Adrenal gland (tissue), 12 donors: ENCODE data around the gene NUP210. TPM values are rescaled to one million over a fixed set of nuclear protein-coding genes. Genes with fewer than 3 reads are reported as not detected.
"Not testable (repeated sequence)": the region's sequence is repeated elsewhere in the genome, so short reads cannot be mapped to it uniquely, and the experiment has no call there.

Experiments used
- DNase-seq, 7 donors: peaks; one replicate each; pipeline ENCODE4 v3.0.0-alpha.2; 2019 to 2020
- H3K27ac ChIP-seq, 5 donors: fragments of 200-600 bp; sonication (generic) in 4 of 5; 1 replicate in 3 of 5; 2 replicates in 2 of 5; pipeline versions ENCODE4 v1.5.1 to v1.8.0; 2016 to 2020; ENCODE audit warnings: mild to moderate bottlenecking in 1 of 5
- H3K27me3 ChIP-seq: fragments of 200-600 bp; 2 replicates; pipeline ENCODE4 v1.8.0; 2021
- H3K36me3 ChIP-seq, 2 donors: fragments of 200-600 bp; replicated peaks in 1 of 2; 1 replicate in 1 of 2; 2 replicates in 1 of 2; pipeline versions ENCODE4 v1.5.1 to v1.8.0; 2018 to 2022
- H3K4me1 ChIP-seq, 2 donors: fragments of 200-600 bp; replicated peaks in 1 of 2; 1 replicate in 1 of 2; 2 replicates in 1 of 2; pipeline versions ENCODE4 v1.5.1 to v1.8.0; 2018 to 2021
- H3K4me3 ChIP-seq, 4 donors: fragments of 200-600 bp; sonication (generic) in 3 of 4; one replicate each; pipeline ENCODE4 v1.5.1; 2016 to 2018
- H3K9me3 ChIP-seq, 3 donors: fragments of 200-600 bp; sonication (generic) in 1 of 3; replicated peaks in 1 of 3; 1 replicate in 2 of 3; 2 replicates in 1 of 3; pipeline versions ENCODE4 v1.5.1 to v1.8.0; 2016 to 2021
- CTCF ChIP-seq, 6 experiments: fragments of 450-650 bp in 4 of 6; fragments of 200-600 bp in 2 of 6; sonication (generic) in 1 of 6; IDR thresholded peaks; 1 replicate in 5 of 6; 2 replicates in 1 of 6; pipeline versions ENCODE4 v1.5.1 to v1.8.0; 2016 to 2021; ENCODE audit warnings: antibody characterized with exemption in 6 of 6, mild to moderate bottlenecking in 2 of 6, moderate library complexity in 1 of 6
- POLR2A ChIP-seq, 2 donors: fragments of 450-650 bp; IDR thresholded peaks; one replicate each; pipeline ENCODE4 v1.6.1; 2017; ENCODE audit warnings: antibody characterized with exemption in 2 of 2, mild to moderate bottlenecking in 2 of 2, moderate library complexity in 1 of 2
- WGBS, 4 donors: extraction: QIAGEN DNeasy Blood & Tissue Kit in 2 of 4; methylation state at CpG; one replicate each; pipeline versions ENCODE4 v1.1.5 to v1.1.7; 2013 to 2017; 5-methylcytosine and 5-hydroxymethylcytosine counted together
- intact Hi-C, 2 donors: fragments of 100-400 bp; cut with DNase I; formaldehyde crosslinking; loops; one replicate each; pipeline versions ENCODE4 v1.14.1 to v1.15.0; 2022 to 2023
- polyA plus RNA-seq, 3 donors: library from polyadenylated mRNA; stranded (reverse); fragments of 200-250 nt in 2 of 3; fragments of 350-450 nt in 1 of 3; fragmentation: Illumina TruSeq in 1 of 3; extraction: RNeasy Lipid Tissue Mini Kit (QIAGEN cat#74804) in 1 of 3; gene quantifications; one replicate each; pipeline ENCODE4 v1.2.3, GENCODE V29; 2013 to 2014
- total RNA-seq, 9 donors: library from RNA; depleted of rRNA in 4 of 9; stranded (reverse); fragments of >200 nt in 4 of 9; fragments of 120-200 nt in 1 of 9; fragmentation: NEBNext Ultra II Directional in 1 of 9; extraction: Animal tissue kit (Norgen Biotek cat#: 25700) in 1 of 9; gene quantifications; one replicate each; pipeline versions ENCODE4 v1.1.0 to v1.2.4, GENCODE V29; 2013 to 2023
- donor health status: healthy with polysubstance abuse.
- donor health status: Bipolar disorder and iron deficiency.
- donor health status: DM: yes; HTN: yes; CAD: no.
- donor health status: DM: no; HTN: no; CAD: no.
- donor health status: DM: no; HTN: no; CAD: no.
- donor health status: DM: yes; HTN: yes; CAD: no.

NUP210 gene
- total and polyA plus RNA-seq, 12 donors: 3.0 to 15.8 (median 8.6) TPM

GRCh38 chr3:13452490-13453335 lies 32.6 kb upstream of the NUP210 start:
- Histone ChIP-seq H3K4me1 (peaks cover 0 to 11% of the 10 kb centered on the region in 2 donors), H3K27me3 (no peaks in the 10 kb centered on the region), H3K4me3 (peak overlapping the region in 1 of 4 donors; percentile 57), H3K36me3 (no peaks in the 10 kb centered on the region), H3K27ac (peak overlapping the region in 3 of 5 donors; percentile 75 to 93 (median 82)), H3K9me3 (no peaks in the 10 kb centered on the region)
- peak; percentile 28 to 67 (median 52) for DNase-seq
- TF ChIP-seq POLR2A (IDR thresholded peaks at IDR 0.05) (no peak), CTCF (IDR thresholded peaks at IDR 0.05) (peak in 5 of 6 experiments; percentile 62 to 76 (median 70))
- intact Hi-C loops: loop anchor here (5.0 to 10.0 kb wide), 2 partner anchors 148 to 360 kb away; no protein-coding TSS in a partner anchor
- WGBS, 4 donors: 21 to 26% (median 24%) methylated on average over 12 of the region's 12 CpGs

- H3K36me3 ChIP-seq: no peaks in the 10 kb centered on the region
- H3K27me3 ChIP-seq: no peaks in the 10 kb centered on the region
- peak in 3 of 7 donors; percentile 26 to 59 (median 45) for DNase-seq
- TF ChIP-seq CTCF (IDR thresholded peaks at IDR 0.05) (no peak), POLR2A (IDR thresholded peaks at IDR 0.05) (no peak)
- WGBS, 4 donors: 2 to 5% (median 4%) methylated on average over 6 to 7 of the region's 7 CpGs
- peaks cover 0 to 11% of the 10 kb centered on the region in 2 donors for H3K4me1 ChIP-seq
- no peaks in the 10 kb centered on the region for H3K9me3 ChIP-seq
- peak overlapping the region in 3 of 5 donors; percentile 75 to 93 (median 82) for H3K27ac ChIP-seq
- intact Hi-C loops: loop anchor here (5.0 to 10.0 kb wide), 2 partner anchors 146 to 359 kb away; no protein-coding TSS in a partner anchor
- H3K4me3 ChIP-seq: peak overlapping the region in 3 of 4 donors; percentile 22 to 74 (median 57)
Observed at GRCh38 chr3:13451301-13451673, 31.2 kb upstream of the NUP210 start.

GRCh38 chr3:13442882-13443281 lies 22.8 kb upstream of the NUP210 start:
- H3K9me3 ChIP-seq, H3K4me3 ChIP-seq, intact Hi-C loops, H3K27ac ChIP-seq, DNase-seq, H3K27me3 ChIP-seq, H3K36me3 ChIP-seq, H3K4me1 ChIP-seq: not testable (repeated sequence)
- WGBS, 4 donors: 78 to 98% (median 93%) methylated on average over 2 of the region's 2 CpGs

- 68 to 80% (median 76%) methylated on average over 4 of the region's 4 CpGs for WGBS, 4 donors
- Histone ChIP-seq H3K4me1 (no peaks in the 10 kb centered on the region), H3K9me3 (no peaks in the 10 kb centered on the region), H3K27me3 (no peaks in the 10 kb centered on the region), H3K4me3 (no peak overlapping the region), H3K27ac (no peak overlapping the region), H3K36me3 (no peaks in the 10 kb centered on the region)
- no peak for TF ChIP-seq CTCF (IDR thresholded peaks at IDR 0.05)
- TF ChIP-seq POLR2A (IDR thresholded peaks at IDR 0.05): no peak
- intact Hi-C loops: no loop called here
- DNase-seq: no peak
Observed at GRCh38 chr3:13440204-13440817, 20.2 kb upstream of the NUP210 start.

- H3K4me3 ChIP-seq, H3K4me1 ChIP-seq, DNase-seq, H3K27ac ChIP-seq, H3K27me3 ChIP-seq, H3K9me3 ChIP-seq, H3K36me3 ChIP-seq, intact Hi-C loops: not testable (repeated sequence)
- 83 to 85% (median 84%) methylated on average over 4 of the region's 4 CpGs for WGBS, 4 donors
Observed at GRCh38 chr3:13436213-13436612, 16.1 kb upstream of the NUP210 start.
